ENCODE measurements around the gene SPEG.

SPEG gene

DNA sequence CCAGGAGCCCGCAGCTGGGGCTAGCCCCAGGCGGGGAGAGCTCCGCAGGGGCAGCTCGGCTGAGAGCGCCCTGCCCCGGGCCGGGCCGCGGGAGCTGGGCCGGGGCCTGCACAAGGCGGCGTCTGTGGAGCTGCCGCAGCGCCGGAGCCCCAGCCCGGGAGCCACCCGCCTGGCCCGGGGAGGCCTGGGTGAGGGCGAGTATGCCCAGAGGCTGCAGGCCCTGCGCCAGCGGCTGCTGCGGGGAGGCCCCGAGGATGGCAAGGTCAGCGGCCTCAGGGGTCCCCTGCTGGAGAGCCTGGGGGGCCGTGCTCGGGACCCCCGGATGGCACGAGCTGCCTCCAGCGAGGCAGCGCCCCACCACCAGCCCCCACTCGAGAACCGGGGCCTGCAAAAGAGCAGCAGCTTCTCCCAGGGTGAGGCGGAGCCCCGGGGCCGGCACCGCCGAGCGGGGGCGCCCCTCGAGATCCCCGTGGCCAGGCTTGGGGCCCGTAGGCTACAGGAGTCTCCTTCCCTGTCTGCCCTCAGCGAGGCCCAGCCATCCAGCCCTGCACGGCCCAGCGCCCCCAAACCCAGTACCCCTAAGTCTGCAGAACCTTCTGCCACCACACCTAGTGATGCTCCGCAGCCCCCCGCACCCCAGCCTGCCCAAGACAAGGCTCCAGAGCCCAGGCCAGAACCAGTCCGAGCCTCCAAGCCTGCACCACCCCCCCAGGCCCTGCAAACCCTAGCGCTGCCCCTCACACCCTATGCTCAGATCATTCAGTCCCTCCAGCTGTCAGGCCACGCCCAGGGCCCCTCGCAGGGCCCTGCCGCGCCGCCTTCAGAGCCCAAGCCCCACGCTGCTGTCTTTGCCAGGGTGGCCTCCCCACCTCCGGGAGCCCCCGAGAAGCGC, 49.1 kb downstream of the SPEG start:
- no peak for DNase-seq

GRCh38 chr2:219484343-219485200, 49.9 kb downstream of the SPEG start:
- DNase-seq = peak; percentile 68

- DNase-seq = no peak
Measured at GRCh38 chr2:219485201-219485580, 50.5 kb downstream of the SPEG start.

- no peak for DNase-seq
Measured at GRCh38 chr2:219486380-219486959, 51.8 kb downstream of the SPEG start.

DNA sequence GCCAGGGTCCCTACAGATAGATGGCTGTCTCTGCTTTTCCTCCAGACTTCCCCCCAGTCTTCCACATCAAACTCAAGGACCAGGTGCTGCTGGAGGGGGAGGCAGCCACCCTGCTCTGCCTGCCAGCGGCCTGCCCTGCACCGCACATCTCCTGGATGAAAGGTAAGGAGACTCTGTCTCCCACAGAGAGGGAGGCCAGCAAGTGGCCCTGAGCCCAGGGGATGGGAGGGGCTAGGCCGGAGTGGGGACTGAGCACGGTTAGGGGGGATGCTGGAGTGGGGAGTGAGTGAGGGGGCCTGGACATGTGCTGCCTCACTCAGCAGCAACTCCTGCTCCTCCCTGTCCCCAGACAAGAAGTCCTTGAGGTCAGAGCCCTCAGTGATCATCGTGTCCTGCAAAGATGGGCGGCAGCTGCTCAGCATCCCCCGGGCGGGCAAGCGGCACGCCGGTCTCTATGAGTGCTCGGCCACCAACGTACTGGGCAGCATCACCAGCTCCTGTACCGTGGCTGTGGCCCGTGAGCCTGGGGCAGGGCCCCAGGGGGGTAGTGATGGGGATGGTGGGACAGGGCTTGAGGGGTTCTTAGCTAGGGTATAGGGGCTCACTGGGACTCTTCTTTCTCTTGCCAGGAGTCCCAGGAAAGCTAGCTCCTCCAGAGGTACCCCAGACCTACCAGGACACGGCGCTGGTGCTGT, 53.7 kb downstream of the SPEG start:
- DNase-seq = no peak

- no peak for DNase-seq
Measured at GRCh38 chr2:219488844-219489194, 54.2 kb downstream of the SPEG start.

GRCh38 chr2:219489315-219489714, 54.7 kb downstream of the SPEG start:
- no peak for DNase-seq

DNA sequence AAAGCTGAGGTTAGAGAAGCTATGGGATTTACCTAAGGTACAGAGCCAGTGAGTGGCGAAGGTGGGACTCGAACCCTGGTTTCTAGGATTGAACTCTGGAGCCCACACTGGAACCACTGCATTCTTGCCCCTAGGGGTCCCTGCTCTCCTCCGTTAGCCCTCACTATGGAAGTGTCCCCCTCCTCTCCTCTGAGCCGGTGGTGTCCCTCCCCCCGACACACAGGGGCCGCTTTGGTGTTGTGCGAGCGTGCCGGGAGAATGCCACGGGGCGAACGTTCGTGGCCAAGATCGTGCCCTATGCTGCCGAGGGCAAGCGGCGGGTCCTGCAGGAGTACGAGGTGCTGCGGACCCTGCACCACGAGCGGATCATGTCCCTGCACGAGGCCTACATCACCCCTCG, 55.5 kb downstream of the SPEG start:
- DNase-seq = no peak

DNA sequence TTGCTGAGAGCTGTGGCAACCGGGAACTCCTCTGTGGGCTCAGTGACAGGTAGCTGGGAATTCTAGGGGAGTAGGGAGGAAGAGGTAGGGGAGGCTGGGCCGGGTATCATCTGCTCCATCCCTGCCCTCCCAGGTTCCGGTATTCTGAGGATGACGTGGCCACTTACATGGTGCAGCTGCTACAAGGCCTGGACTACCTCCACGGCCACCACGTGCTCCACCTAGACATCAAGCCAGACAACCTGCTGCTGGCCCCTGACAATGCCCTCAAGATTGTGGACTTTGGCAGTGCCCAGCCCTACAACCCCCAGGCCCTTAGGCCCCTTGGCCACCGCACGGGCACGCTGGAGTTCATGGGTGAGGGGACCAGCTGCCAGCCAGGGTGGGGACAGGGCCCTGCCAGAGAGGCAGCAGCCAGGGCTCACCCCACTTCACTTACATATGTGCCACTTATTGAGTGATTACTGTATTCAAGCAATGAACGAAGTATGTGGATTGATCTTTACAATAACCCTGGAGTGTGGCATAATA, 56.0 kb downstream of the SPEG start:
- no peak for DNase-seq

DNA sequence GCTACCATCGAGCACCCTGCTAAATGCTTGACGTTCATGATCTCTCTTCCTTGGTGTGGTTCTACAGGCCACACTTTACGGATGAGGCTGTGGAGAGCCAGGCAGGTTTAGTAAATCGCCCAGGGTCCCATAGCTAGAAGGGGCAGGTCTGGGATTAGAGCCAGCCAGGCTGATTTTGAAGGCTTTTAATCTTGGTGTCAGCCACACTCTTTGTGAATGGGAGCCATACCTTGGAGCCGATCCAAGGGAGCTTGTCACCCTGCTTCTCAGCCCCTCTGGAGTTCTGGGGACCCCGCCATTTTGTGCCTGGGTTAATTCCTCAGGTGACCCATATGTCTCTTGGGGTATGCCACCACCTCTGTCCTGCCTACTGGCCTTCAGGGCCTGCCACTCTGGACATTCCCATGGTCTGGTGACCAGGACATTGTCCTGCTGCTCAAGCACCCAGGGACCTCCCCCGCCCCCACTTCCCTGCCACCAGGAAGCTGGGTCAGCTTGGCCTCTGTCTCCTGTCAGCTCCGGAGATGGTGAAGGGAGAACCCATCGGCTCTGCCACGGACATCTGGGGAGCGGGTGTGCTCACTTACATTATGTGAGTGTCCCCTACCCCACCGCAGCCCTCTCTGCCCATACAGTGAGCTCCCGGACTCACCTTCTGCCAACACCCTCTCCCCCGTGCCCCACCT, 56.8 kb downstream of the SPEG start:
- no peak for DNase-seq

- DNase-seq = peak; percentile 73
Measured at GRCh38 chr2:219492575-219492974, 57.9 kb downstream of the SPEG start.

GRCh38 chr2:219493086-219493485, 58.4 kb downstream of the SPEG start:
- DNase-seq = no peak

DNA sequence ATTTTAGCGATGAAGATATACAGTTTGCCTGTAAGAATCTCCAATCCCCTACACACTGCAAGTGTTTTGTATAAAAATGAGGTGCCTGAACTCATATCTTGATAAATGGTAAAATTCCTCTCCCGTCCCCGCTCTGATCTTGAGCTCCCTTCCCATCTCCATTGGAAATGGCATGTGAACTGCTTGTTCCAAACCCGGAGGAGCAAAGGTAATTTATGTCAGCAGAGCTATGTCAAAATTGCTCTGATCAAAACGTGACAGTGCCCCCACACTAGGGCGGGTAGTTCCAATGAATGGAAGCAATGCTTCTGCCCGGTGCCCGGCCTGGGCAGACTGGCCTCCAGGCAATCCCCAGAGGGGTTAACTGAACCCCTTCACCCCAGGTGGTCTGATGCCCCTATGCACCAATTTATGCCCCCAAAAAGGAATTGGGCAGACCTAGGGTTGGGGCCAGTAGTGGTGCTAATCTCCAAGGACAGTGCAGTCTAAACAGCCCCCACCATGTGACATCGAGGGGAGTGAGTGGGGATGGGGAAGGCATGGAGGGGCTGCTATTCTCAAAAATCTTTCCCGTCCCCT, 60.4 kb downstream of the SPEG start:
- no peak for DNase-seq

DNA sequence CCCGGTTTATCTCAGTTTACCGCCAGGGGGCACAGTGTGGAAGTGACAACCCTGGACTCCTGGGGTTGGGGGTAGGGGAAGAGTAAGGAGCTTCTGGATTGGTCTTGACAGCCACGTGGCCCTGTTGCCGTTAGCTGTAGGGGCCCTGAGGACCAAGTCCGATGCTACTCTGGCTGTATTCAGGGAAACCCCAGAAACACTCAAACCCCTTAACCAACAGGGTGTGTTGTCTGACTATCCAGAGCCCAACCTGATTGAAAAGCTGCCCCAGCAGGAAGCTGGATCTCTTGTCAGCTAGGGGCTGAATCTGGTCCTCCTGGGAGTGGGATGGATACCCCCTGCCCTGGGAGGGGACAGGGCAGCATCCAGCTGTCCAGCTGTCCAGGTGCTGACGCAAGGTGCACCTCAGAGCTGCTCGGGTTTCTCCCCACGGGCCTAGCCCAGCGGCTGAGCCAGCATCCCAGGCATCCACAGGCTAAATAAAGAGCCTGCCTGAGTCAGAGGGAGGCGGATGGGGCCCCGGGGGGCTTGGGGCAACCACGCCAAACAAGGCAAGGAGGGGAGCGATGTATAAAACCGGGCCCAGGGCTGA, 61.0 kb downstream of the SPEG start:
- peak; percentile 86 for DNase-seq

GRCh38 chr2:219496247-219496824, 61.7 kb downstream of the SPEG start:
- no peak for DNase-seq

- no peak for DNase-seq
Measured at GRCh38 chr2:219496825-219497494, 62.3 kb downstream of the SPEG start.

- DNase-seq = peak; percentile 90
Measured at GRCh38 chr2:219497495-219498279, 63.0 kb downstream of the SPEG start.

DNA sequence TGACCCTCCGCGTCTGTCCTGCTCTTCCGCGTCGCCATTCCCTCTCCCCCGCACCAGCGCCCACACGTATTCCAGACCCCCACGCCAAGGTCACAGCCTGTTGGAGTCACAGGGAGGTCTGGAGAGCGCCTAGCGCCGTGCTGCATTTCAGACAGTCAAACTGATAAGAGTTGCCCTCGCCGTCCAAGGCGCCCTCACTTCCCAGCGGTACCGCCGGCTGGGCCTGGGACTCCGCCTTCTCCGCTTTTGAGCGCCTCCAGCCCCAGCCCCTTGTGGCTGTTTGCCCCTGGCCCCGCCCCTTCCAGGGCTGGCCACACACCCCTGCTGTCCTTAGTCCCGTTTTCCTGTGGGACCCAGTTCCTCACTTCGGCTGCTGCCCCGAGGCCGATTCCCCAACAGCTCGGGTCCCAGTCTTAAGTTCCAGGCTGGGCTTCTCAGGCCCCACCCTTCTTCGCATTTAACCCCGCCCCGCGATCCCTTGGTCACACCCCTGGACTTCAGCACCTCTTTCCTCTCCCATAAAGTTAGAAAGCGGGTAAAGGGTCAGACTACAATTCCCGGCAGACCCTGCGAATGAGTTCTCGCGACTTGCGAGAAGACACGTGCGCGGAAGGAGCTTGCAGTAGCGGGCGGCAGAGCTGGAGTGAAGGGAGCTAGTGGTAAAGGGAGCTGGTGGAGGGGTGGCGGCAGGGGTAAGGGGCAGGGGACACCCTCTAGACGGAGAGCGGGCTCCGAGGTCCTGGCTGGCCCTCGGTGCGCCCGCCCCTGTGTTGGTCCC, 63.8 kb downstream of the SPEG start, which contains the start of gene GMPPA:
Gene GMPPA (plus strand): TSS at position 612 of the 778 bp plus-strand sequence. CDS start 1,085 bp downstream, outside the sequence.
- peak; percentile 99 for DNase-seq

GRCh38 chr2:219499058-219499307, 64.3 kb downstream of the SPEG start:
- no peak for DNase-seq
